ENCODE measurements around the gene TRIM2. TPM values are rescaled to one million over a fixed set of nuclear protein-coding genes. Genes with fewer than 3 reads are reported as not detected.
"Not testable (repeated sequence)": the region's sequence is repeated elsewhere in the genome, so short reads cannot be mapped to it uniquely, and the experiment has no call there.

TRIM2 gene
- total and polyA plus RNA-seq, 5 experiments from 2014 or later: 0.71 to 1.8 (median 1.2) TPM

DNA sequence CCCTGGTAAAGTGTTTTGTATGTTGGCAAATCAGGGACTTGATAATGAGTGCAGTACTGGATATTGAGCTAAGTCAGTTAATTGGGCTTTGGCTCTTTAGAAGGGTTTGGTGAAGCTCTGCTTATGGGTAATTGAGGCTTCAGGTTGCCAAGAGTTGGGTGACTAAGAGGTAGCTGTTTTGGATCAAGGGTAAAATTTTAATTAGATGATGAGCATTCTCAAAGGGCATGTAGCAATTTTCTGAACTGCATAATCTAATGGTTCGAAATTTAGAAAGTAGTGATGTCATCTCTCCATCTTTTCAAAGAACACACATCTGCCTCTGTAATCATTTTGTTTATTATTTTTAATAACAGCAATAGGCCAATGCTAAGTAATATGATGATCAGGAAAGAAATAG, 5.5 kb upstream of the TRIM2 start:
- DNase-seq (no peak), ATAC-seq (no peak)
- Mint-ChIP-seq H3K4me1 (no peaks in the 10 kb centered on the region), H3K27me3 (peaks cover 0 to 2% (median 0%) of the 10 kb centered on the region in 5 donors), H3K27ac (no peak overlapping the region), H3K4me3 (no peak overlapping the region), H3K9me3 (no peaks in the 10 kb centered on the region), H3K36me3 (no peaks in the 10 kb centered on the region)
- POLR2A ChIA-PET: interaction anchor here (0.6 kb wide), 1 partner anchor 384 kb away, joined by 6 read pairs; no protein-coding TSS in a partner anchor

DNA sequence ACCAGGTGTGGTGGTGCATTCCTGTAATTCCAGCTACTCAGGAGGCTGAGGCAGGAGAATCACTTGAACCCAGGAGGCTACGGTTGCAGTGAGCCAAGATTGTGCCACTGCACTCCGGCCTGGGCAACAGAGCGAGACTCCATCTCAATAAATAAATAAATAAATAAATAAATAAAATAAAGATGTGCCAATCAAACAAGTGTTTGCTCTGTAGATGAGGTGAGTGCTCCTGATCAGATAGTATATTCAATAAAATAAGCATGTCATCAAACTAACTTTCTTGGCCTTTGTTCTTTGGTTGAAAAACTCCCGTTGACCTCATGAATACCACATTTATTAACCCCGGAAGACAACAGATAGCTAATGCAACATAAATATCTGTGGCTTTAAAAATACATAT, 497 bp upstream of the TRIM2 start:
- ATAC-seq, POLR2A ChIA-PET: not testable (repeated sequence)

DNA sequence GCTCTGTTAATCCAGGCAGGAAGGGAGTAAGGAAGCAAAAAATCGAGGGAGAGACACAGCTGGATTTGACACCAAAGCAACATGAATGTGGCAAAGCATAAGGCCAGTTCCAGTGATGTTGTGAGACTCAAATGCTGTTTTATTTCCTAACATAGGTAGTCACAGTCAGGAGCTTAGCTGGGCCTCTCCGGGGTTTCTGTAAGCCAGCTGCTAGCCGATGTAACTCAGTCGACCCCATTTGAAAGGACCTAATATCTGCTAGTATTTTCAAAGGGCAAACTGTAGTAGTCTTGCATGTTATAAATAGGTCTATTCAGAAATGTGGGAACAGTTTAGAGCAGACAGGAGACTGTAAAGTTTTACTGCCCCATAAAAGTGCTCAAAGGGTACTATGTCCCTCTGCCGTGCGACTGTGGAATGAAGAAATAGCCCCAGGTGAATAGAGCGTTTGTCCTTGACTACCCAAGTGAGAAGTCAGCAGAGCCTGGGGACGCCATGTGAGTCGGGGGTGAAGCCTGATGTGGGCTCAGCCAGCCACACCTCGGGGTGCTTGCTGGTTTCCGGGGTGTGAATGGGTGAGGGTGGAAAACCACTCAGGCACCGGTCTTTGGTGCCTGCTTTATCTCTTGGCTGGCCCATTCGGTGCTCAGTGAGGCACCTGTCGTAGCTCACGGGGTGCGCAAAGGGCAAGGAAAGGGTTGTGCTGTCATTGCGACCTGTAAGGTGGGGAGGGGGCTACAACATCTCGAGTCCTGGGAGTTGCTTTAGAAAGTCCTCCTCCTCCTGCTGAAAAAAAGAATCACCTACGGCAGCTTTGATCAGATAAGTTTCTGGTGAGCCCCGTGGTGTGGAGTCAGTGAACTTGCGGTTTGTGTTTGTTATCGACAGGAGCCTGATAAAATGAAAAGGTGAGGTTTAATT, 745 bp downstream of the TRIM2 start:
- DNase-seq (peak in 9 of 10 donors; percentile 5 to 71 (median 27)), ATAC-seq (peak; percentile 87 to 93)
- peaks cover 0 to 4% (median 0%) of the 10 kb centered on the region in 5 donors for H3K27me3 Mint-ChIP-seq
- POLR2A ChIA-PET: no interaction called here
- H3K4me1 Mint-ChIP-seq: peaks cover 6 to 18% (median 15%) of the 10 kb centered on the region in 4 donors
- H3K9me3 Mint-ChIP-seq: no peaks in the 10 kb centered on the region
- peak overlapping the region; percentile 3 to 70 (median 48) for H3K4me3 Mint-ChIP-seq
- peak overlapping the region in 7 of 10 donors; percentile 15 to 70 (median 53) for H3K27ac Mint-ChIP-seq
- H3K36me3 Mint-ChIP-seq: no peaks in the 10 kb centered on the region

More for the DNA sequence above, 497 bp upstream of the TRIM2 start:
- DNase-seq, H3K9me3 Mint-ChIP-seq, H3K27ac Mint-ChIP-seq, H3K27me3 Mint-ChIP-seq, H3K4me3 Mint-ChIP-seq, H3K36me3 Mint-ChIP-seq: not testable (repeated sequence)
- H3K4me1 Mint-ChIP-seq: peaks cover 6 to 18% (median 15%) of the 10 kb centered on the region in 4 donors

DNA sequence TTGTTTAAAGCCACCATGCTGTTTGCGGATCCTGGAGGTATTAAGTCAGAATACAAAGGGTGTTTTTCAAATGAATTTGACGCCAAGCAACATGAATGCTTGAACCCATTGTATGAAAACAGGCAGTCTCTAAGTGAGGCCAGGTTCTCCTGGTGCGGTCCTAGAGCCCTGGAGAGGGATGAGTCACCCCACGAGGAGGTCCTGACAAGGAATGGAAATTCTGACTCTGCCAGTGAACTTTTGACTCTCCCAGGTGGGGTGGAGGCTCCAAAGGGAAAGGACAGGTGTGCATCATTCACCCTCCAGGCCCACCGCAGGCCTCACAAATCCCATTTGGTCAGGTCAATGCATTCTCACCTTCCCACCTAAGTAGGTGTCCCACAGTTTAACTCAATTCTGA, 1.5 kb downstream of the TRIM2 start:
- peaks cover 0 to 4% (median 0%) of the 10 kb centered on the region in 5 donors for H3K27me3 Mint-ChIP-seq
- no peak for ATAC-seq
- no peaks in the 10 kb centered on the region for H3K36me3 Mint-ChIP-seq
- H3K27ac Mint-ChIP-seq: peak overlapping the region in 2 of 10 donors; percentile 41 to 53
- peak overlapping the region in 9 of 10 donors; percentile 34 to 64 (median 47) for H3K4me3 Mint-ChIP-seq
- POLR2A ChIA-PET: no interaction called here
- no peaks in the 10 kb centered on the region for H3K9me3 Mint-ChIP-seq
- DNase-seq: no peak
- peaks cover 6 to 18% (median 15%) of the 10 kb centered on the region in 4 donors for H3K4me1 Mint-ChIP-seq

DNA sequence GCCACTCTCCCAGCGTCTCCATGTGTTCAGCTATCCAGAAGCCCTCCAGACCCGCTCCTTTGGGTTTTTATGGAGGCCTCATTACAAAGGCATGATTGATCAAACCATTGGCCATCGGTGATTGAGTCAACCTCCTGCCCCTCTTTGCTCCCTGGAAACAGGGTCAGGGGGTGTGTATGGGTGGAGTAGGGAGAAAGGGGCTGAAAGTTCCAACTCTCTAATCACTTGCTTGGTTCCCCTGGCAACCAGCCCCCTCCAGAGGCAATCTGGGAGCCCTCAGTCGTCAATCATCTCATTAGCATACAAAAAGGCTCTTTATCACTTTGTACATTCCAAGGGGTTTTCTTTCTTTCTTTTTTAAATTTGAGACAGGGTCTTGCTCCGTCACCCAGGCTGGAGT, 2.3 kb downstream of the TRIM2 start:
- DNase-seq: no peak
- H3K27me3 Mint-ChIP-seq: peaks cover 0 to 2% (median 0%) of the 10 kb centered on the region in 5 donors
- H3K36me3 Mint-ChIP-seq: no peaks in the 10 kb centered on the region
- no peak for ATAC-seq
- H3K4me1 Mint-ChIP-seq: peaks cover 6 to 18% (median 15%) of the 10 kb centered on the region in 4 donors
- no peaks in the 10 kb centered on the region for H3K9me3 Mint-ChIP-seq
- H3K27ac Mint-ChIP-seq: peak overlapping the region in 1 of 10 donors; percentile 11
- POLR2A ChIA-PET: no interaction called here
- H3K4me3 Mint-ChIP-seq: no peak overlapping the region

DNA sequence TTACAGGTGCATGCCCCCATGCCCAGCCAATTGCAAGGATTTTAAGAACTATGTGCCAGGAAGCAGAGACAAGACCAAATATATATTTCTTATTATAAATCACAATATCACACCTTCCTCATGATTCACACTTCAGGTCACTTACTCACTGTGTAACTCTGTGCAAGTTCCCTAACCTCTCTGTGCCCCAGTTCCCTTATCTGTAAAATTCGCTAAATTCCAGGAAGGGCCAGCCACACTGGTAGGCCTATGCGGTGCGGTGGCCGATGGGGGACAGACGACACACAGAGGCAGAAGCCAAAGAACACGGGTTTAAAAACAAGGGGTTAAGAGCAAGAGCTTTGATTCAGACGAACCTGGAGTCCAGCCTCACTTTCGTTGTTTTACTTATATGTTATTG, 2.8 kb downstream of the TRIM2 start:
- Mint-ChIP-seq H3K9me3 (no peaks in the 10 kb centered on the region), H3K27me3 (peaks cover 0 to 2% (median 0%) of the 10 kb centered on the region in 5 donors), H3K36me3 (no peaks in the 10 kb centered on the region), H3K27ac (peak overlapping the region in 1 of 10 donors; percentile 11), H3K4me1 (peaks cover 6 to 20% (median 16%) of the 10 kb centered on the region in 4 donors), H3K4me3 (no peak overlapping the region)
- ATAC-seq (no peak), DNase-seq (no peak)
- POLR2A ChIA-PET: no interaction called here

DNA sequence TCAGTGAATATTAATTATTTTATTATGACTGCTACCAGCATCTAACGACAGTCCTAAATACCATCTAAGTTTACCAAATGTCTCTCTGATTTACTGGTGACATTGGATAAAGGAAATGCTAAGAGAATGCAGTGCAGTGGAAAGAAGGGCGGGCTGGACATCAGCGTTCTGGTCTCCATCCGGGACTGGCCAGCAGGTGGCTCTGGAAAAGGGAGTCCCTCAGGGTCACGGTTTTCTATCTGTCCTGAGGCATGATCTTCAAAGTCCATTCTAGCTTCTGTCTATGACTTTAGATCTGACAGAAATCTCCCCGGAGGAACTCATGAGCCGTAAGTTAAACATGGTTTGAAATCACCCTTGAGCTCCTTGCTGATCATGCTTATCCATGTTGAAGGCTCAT, 3.3 kb downstream of the TRIM2 start:
- peaks cover 0 to 2% (median 0%) of the 10 kb centered on the region in 5 donors for H3K27me3 Mint-ChIP-seq

DNA sequence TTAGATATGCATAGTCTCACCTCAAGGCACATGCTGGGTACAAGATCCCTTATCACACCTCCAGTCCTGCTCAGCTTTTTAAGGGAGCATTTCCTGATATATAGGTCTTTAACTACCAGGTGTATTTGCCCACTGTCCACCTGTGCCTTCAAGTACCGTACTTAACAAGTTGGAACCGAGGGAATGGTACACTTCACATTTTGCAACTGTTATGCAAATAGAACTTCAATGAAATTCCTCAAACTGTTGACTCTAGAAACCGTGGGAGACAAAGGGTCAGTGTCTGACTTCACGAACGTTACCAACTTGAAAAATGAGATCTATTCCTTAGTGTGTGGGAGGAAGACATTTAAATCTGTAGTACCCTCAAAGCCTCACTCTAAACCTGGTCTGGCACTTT, 5.2 kb downstream of the TRIM2 start:
- DNase-seq (no peak), ATAC-seq (no peak)
- H3K27me3 Mint-ChIP-seq: peaks cover 0 to 2% (median 0%) of the 10 kb centered on the region in 5 donors
- H3K9me3 Mint-ChIP-seq: no peaks in the 10 kb centered on the region
- H3K27ac Mint-ChIP-seq: no peak overlapping the region
- H3K4me1 Mint-ChIP-seq: peaks cover 5 to 27% (median 21%) of the 10 kb centered on the region in 4 donors
- no peaks in the 10 kb centered on the region for H3K36me3 Mint-ChIP-seq
- H3K4me3 Mint-ChIP-seq: no peak overlapping the region
- POLR2A ChIA-PET: no interaction called here

More for the DNA sequence above, 3.3 kb downstream of the TRIM2 start:
- no peak for DNase-seq
- POLR2A ChIA-PET: no interaction called here
- Mint-ChIP-seq H3K27ac (no peak overlapping the region), H3K4me1 (peaks cover 6 to 25% (median 20%) of the 10 kb centered on the region in 4 donors), H3K9me3 (no peaks in the 10 kb centered on the region), H3K36me3 (no peaks in the 10 kb centered on the region), H3K4me3 (no peak overlapping the region)
- no peak for ATAC-seq

DNA sequence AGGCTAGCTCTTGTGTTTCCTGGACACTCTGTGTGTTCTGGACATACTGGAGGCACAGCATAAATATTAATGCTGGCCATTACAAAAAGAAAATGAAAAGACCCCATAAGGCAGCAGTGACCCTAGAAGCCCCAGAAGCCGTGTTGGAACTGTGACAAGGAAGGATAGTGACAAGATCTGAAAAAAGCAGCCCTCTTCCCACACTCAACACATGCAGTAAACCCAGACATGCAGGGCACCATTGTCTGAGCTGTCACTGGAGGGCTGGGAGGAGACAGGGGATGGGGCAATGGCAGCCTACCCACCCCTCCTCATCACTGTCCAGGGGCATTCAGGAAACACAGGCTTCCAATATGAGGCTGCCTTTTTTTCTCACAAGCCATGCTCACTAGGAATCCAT, 6.5 kb downstream of the TRIM2 start:
- no peaks in the 10 kb centered on the region for H3K9me3 Mint-ChIP-seq
- H3K27me3 Mint-ChIP-seq: peaks cover 0 to 2% (median 0%) of the 10 kb centered on the region in 5 donors
- DNase-seq: no peak
- ATAC-seq: no peak
- H3K36me3 Mint-ChIP-seq: no peaks in the 10 kb centered on the region
- H3K4me1 Mint-ChIP-seq: peaks cover 4 to 14% (median 9%) of the 10 kb centered on the region in 4 donors
- H3K4me3 Mint-ChIP-seq: no peak overlapping the region
- H3K27ac Mint-ChIP-seq: no peak overlapping the region
- POLR2A ChIA-PET: no interaction called here

DNA sequence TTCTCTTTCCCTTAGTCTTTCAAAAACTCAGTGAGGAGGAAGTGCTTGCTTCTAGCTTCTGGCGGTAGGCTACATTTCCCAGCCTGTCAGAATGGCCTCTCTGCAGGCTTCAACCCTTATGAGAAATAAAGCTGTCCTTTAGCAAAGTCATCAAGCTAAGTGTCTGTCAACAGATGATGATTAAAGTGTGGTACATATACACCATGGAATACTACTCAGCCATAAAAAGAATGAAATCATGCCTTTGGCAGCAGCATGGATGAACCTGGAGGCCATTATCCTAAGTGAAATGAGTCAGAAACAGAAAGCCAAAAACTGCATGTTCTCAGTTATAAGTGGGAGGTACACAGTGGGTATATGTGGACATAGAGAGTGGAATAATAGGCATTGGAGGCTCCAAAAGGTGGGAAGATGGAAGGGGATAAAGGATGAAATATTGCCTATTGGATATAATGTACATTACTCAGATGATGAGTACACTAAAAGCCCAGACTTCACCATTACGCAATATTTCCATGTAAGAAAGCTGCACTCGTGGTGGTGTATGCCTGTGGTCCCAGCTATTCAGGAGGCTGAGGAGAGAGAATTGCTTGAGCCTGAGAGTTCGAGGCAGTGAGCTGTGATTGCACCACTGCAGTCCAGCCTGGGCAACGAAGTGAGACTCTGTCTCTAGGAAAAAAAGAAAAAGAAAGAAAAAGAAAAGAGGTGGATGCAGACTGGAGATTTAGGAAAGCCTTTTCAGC, 7.9 kb downstream of the TRIM2 start:
- no peak for ATAC-seq

DNA sequence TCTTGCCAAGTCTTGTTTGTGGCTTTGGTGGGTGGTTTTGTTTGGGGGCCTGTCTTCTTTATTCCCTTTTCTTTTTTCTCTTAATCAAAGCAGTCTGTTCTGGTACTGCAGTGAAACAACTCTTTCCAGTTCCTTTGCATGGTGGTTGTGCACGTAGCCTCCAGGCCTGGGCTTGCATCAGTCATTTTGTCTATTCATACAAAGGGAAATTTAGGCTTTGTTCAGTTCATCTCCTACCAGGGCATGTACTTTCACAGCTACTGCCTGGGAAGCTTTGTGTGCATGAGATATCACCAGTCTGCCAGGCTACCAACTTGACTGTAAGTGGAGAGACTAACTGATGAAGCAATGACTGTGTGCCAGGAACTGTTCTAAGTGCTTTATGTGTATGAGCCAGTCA, 8.5 kb downstream of the TRIM2 start:
- ATAC-seq (no peak), DNase-seq (no peak)
- POLR2A ChIA-PET: no interaction called here
- Mint-ChIP-seq H3K4me1 (peaks cover 2 to 14% (median 11%) of the 10 kb centered on the region in 4 donors), H3K36me3 (no peaks in the 10 kb centered on the region), H3K4me3 (peak overlapping the region in 1 of 10 donors; percentile 7), H3K27ac (peak overlapping the region in 1 of 10 donors; percentile 32), H3K27me3 (no peaks in the 10 kb centered on the region), H3K9me3 (no peaks in the 10 kb centered on the region)

More for the DNA sequence above, 7.9 kb downstream of the TRIM2 start:
- Mint-ChIP-seq H3K27ac (peak overlapping the region in 2 of 10 donors; percentile 6 to 31), H3K27me3 (no peaks in the 10 kb centered on the region), H3K4me3 (no peak overlapping the region), H3K36me3 (no peaks in the 10 kb centered on the region), H3K9me3 (no peaks in the 10 kb centered on the region), H3K4me1 (peaks cover 2 to 14% (median 8%) of the 10 kb centered on the region in 4 donors)
- POLR2A ChIA-PET: no interaction called here
- DNase-seq: no peak

DNA sequence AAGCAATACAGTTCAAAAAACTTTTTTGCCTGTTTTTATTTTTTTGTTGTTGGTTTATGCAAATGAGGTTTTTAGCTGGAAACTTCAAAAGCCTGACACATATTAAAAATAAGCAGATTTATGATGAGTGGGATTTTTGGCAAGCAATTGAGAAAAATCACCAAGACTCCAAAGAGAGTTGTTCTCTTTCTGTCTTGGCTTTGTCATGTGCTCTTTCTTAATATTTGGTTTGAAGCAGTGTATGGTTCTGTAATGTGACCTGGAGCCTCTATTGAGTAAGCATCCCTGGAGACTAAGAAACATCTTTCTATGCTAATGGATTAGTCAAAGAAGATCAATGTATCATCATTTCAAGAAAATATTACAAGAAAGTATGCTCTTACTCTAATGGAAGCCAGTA, 11.7 kb downstream of the TRIM2 start:
- Mint-ChIP-seq H3K27ac (no peak overlapping the region), H3K4me3 (no peak overlapping the region), H3K36me3 (no peaks in the 10 kb centered on the region), H3K4me1 (peaks cover 2 to 14% (median 11%) of the 10 kb centered on the region in 4 donors), H3K9me3 (no peaks in the 10 kb centered on the region), H3K27me3 (no peaks in the 10 kb centered on the region)
- POLR2A ChIA-PET: no interaction called here
- DNase-seq (no peak), ATAC-seq (no peak)

DNA sequence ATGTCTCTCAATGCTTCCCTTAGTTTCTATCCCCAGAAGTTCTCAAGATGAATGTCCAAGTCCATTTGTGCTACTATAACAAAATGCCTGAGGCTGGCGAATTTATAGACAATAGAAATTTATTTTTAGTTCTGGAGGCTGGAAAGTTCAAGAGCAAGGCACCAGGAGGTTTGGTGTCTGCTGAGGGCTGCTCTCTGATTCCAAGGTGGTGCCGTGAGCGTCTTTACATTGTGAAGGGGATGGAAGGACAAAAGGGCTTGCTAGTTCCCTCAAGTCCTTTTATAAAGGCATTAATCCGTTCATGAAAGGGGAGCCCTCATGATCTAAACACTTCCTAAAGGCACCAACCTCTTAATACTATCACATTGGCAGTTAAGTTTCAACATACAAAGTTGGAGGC, 12.3 kb downstream of the TRIM2 start:
- DNase-seq (no peak), ATAC-seq (no peak)
- Mint-ChIP-seq H3K9me3 (no peaks in the 10 kb centered on the region), H3K27me3 (no peaks in the 10 kb centered on the region), H3K27ac (no peak overlapping the region), H3K36me3 (no peaks in the 10 kb centered on the region), H3K4me3 (no peak overlapping the region), H3K4me1 (peaks cover 4 to 18% (median 11%) of the 10 kb centered on the region in 4 donors)
- POLR2A ChIA-PET: no interaction called here

All from naive thymus-derived CD8-positive, alpha-beta T cell (primary cell).